GM12878 (cell line): ENCODE data around the gene CEACAM1. TPM values are rescaled to one million over a fixed set of nuclear protein-coding genes. Genes with fewer than 3 reads are reported as not detected.

Experiments
- ATAC-seq: fragments of 200-7000 bp; cut with Tn5 transposase; 3 replicates; pipeline ENCODE4 v1.9.1; 2020; ENCODE audit warnings: mild to moderate bottlenecking, moderate library complexity
- BruUV-seq: library from RNA; stranded (reverse); fragments of 400-500 nt; replicated peaks from 2 replicates; lab custom pipeline; 2021; lab: Mats Ljungman, UMichigan
- CTCF ChIA-PET: fragments of 300-600 bp; sonication (Branson Sonifier 250); formaldehyde crosslinking; extraction: SDS; loops from one replicate; lab custom pipeline; 2021; ENCODE audit warnings: inconsistent platforms; lab: Yijun Ruan, JAX
- POLR2A ChIA-PET: fragments of 350-600 bp; formaldehyde crosslinking; extraction: SDS; loops from one replicate; lab custom pipeline; 2021; ENCODE audit warnings: inconsistent platforms; lab: Charles Lee
- RAD21 ChIA-PET: fragments of 300-600 bp; sonication (Branson Sonifier 250); formaldehyde crosslinking; loops from one replicate; lab custom pipeline; 2023; ENCODE audit warnings: antibody characterized with exemption; ENCODE audit not compliant: unreplicated experiment; lab: Charles Lee
- SMC1A ChIA-PET: fragments of 300-600 bp; sonication (Branson Sonifier 250); formaldehyde crosslinking; loops from one replicate; lab custom pipeline; 2023; ENCODE audit not compliant: unreplicated experiment, uncharacterized antibody; lab: Charles Lee
- DNase-seq: peaks from one replicate; pipeline ENCODE4 v3.0.0-alpha.2; 2011; ENCODE audit warnings: low read depth, low spot score
- FAIRE-seq: peaks from 3 replicates; lab custom pipeline; 2011; peaks lifted over from hg19 to GRCh38; lab: Jason Lieb, UNC
- H2AFZ ChIP-seq: 2 replicates; pipeline ENCODE4 v1.6.0; 2011; ENCODE audit warnings: low read depth, low read length, control low read depth; ENCODE audit not compliant: control insufficient read depth
- H3K27ac ChIP-seq: 2 replicates; pipeline ENCODE4 v1.5.1; 2011; ENCODE audit warnings: control low read depth; ENCODE audit not compliant: control insufficient read depth, insufficient read depth
- H3K27me3 ChIP-seq, 2 experiments: replicated peaks in 1 of 2; 2 replicates each; pipeline versions ENCODE4 v1.6.0 to v1.6.1; 2011; ENCODE audit warnings: low read length in 1 of 2; ENCODE audit not compliant: control insufficient read depth in 2 of 2, insufficient read depth in 2 of 2
- H3K36me3 ChIP-seq, 2 experiments: 2 replicates each; pipeline ENCODE4 v1.5.1; 2011; ENCODE audit warnings: low read length in 1 of 2; ENCODE audit not compliant: control insufficient read depth in 2 of 2, insufficient read depth in 2 of 2
- H3K4me1 ChIP-seq: 2 replicates; pipeline ENCODE4 v1.6.1; 2011; ENCODE audit warnings: mild to moderate bottlenecking, low read length, moderate library complexity, mixed read lengths; ENCODE audit not compliant: control insufficient read depth, insufficient read depth
- H3K4me2 ChIP-seq: 2 replicates; pipeline ENCODE4 v1.6.0; 2011; ENCODE audit warnings: control low read depth; ENCODE audit not compliant: control insufficient read depth, insufficient read depth
- H3K4me3 ChIP-seq: fragments of 200-600 bp; sonication (generic); 2 replicates; pipeline ENCODE4 v1.5.1; 2016
- H3K79me2 ChIP-seq: 2 replicates; pipeline ENCODE4 v1.6.0; 2011; ENCODE audit warnings: low read length; ENCODE audit not compliant: control insufficient read depth, insufficient read depth
- H3K9ac ChIP-seq: 2 replicates; pipeline ENCODE4 v1.8.0; 2011; ENCODE audit warnings: low read length, control low read depth, mixed read lengths; ENCODE audit not compliant: control insufficient read depth, insufficient read depth
- H3K9me3 ChIP-seq: replicated peaks from 3 replicates; pipeline ENCODE4 v1.5.1; 2011; ENCODE audit warnings: mild to moderate bottlenecking, low read length; ENCODE audit not compliant: control insufficient read depth, insufficient read depth
- H4K20me1 ChIP-seq: 2 replicates; pipeline ENCODE4 v1.6.0; 2011; ENCODE audit not compliant: control insufficient read depth, insufficient read depth
- ATF7 ChIP-seq: fragments of 450-650 bp; IDR thresholded peaks from 2 replicates; pipeline ENCODE4 v1.6.1; 2016; ENCODE audit warnings: low read depth, mild to moderate bottlenecking
- SMARCA5 ChIP-seq: fragments of 450-650 bp; IDR thresholded peaks from 2 replicates; pipeline ENCODE4 v1.6.1; 2017; ENCODE audit warnings: mild to moderate bottlenecking
- WGBS: methylation state at CpG from one replicate; pipeline ENCODE4 v1.1.6; 2016; ENCODE audit warnings: low lambda C conversion rate; ENCODE audit not compliant: insufficient replicate concordance, insufficient coverage; ENCODE audit errors: missing lambda C conversion rate; 5-methylcytosine and 5-hydroxymethylcytosine counted together
- in situ Hi-C: fragments of 300-500 bp; cut with MboI; formaldehyde crosslinking; loops from 9 replicates; pipeline ENCODE4 v1.14.3; 2018; ENCODE audit warnings: mixed read lengths
- intact Hi-C: fragments of 100-400 bp; cut with micrococcal nuclease; formaldehyde crosslinking; loops from one replicate; pipeline ENCODE4 v1.14.2; 2022; ENCODE audit not compliant: unreplicated experiment
- polyA plus RNA-seq, 11 experiments: library from polyadenylated mRNA; depleted of rRNA in 4 of 11; unstranded in 6 of 11; stranded (reverse) in 5 of 11; fragments of >200 nt; fragmentation: Nextera tagmentation in 4 of 11; fragmentation: Illumina TruSeq in 1 of 11; extraction: Ambion mirVana in 4 of 11; extraction: Trizol in 1 of 11; gene quantifications; 1 replicate in 1 of 11; 2 replicates in 10 of 11; pipeline versions ENCODE4 v1.2.1 to v1.2.3, GENCODE V29; 2011 to 2016; ENCODE audit warnings: inconsistent platforms in 2 of 11, missing spikeins in 2 of 11, low read depth in 1 of 11
- total RNA-seq, 4 experiments: library from RNA; depleted of rRNA in 3 of 4; stranded (reverse); fragments of >200 nt in 3 of 4; fragmentation: Illumina TruSeq in 1 of 4; extraction: Trizol in 1 of 4; gene quantifications; 2 replicates each; pipeline versions ENCODE4 v1.2.1 to v1.2.3, GENCODE V29; 2013 to 2021
- TF ChIP-seq, protein P1 (sequence below): fragments of 450-650 bp; formaldehyde crosslinking; IDR thresholded peaks from 2 replicates; pipeline ENCODE4 v1.5.0; 2022; ENCODE audit warnings: mild to moderate bottlenecking, missing genetic modification characterization
- TF ChIP-seq, protein P2 (sequence below): IDR thresholded peaks from 2 replicates; pipeline ENCODE4 v1.6.1; 2012; ENCODE audit warnings: mild to moderate bottlenecking, low read depth, low read length
- TF ChIP-seq, protein P3 (sequence below): fragments of 450-650 bp; IDR thresholded peaks from 2 replicates; pipeline ENCODE4 v1.6.1; 2017; ENCODE audit warnings: mild to moderate bottlenecking, moderate library complexity
- TF ChIP-seq, protein P4 (sequence below): IDR thresholded peaks from 2 replicates; pipeline ENCODE4 v1.6.1; 2011; ENCODE audit warnings: low read depth, low read length, improper control_type of control experiment, borderline replicate concordance

CEACAM1 gene
- total and polyA plus RNA-seq, 10 of the 15 experiments (the other 5 are each of a cell fraction or from before 2014, with no cell fraction given) = 3.9 to 24.0 (median 6.5) TPM

GRCh38 chr19:42459926-42460325 is 68.4 kb downstream of the CEACAM1 start:
- Histone ChIP-seq H3K4me1 (peaks cover 4% of the 10 kb centered on the region), H4K20me1 (no peaks in the 10 kb centered on the region), H3K27ac (no peak overlapping the region), H3K36me3 (no peaks in the 10 kb centered on the region), H3K9ac (no peak overlapping the region), H3K4me3 (no peak overlapping the region), H2AFZ (no peak overlapping the region), H3K79me2 (no peaks in the 10 kb centered on the region), H3K27me3 (no peaks in the 10 kb centered on the region), H3K4me2 (no peak overlapping the region), H3K9me3 (no peaks in the 10 kb centered on the region)
- FAIRE-seq (no peak), DNase-seq (no peak), ATAC-seq (no peak)
- in situ Hi-C loops = no loop called here
- intact Hi-C loops = no loop called here
- BruUV-seq = no TSS peak
- POLR2A ChIA-PET = no interaction called here
- CTCF ChIA-PET = interaction anchor here (1.1 to 2.3 kb wide), 4 partner anchors 10 to 69 kb away, joined by 3 to 15 read pairs (median 4); partner anchors contain the start of gene CEACAM1
- SMC1A ChIA-PET = interaction anchor here (2.2 kb wide), 1 partner anchor 68 kb away, joined by 9 read pairs; the partner anchor contains the start of gene CEACAM1
- WGBS = 26% methylated on average over 2 of the region's 2 CpGs
- RAD21 ChIA-PET = interaction anchor here (0.6 to 1.0 kb wide), 2 partner anchors 9 to 69 kb away, joined by 3 to 4 read pairs; partner anchors contain the start of gene CEACAM1
- TF ChIP-seq, protein P1, sequence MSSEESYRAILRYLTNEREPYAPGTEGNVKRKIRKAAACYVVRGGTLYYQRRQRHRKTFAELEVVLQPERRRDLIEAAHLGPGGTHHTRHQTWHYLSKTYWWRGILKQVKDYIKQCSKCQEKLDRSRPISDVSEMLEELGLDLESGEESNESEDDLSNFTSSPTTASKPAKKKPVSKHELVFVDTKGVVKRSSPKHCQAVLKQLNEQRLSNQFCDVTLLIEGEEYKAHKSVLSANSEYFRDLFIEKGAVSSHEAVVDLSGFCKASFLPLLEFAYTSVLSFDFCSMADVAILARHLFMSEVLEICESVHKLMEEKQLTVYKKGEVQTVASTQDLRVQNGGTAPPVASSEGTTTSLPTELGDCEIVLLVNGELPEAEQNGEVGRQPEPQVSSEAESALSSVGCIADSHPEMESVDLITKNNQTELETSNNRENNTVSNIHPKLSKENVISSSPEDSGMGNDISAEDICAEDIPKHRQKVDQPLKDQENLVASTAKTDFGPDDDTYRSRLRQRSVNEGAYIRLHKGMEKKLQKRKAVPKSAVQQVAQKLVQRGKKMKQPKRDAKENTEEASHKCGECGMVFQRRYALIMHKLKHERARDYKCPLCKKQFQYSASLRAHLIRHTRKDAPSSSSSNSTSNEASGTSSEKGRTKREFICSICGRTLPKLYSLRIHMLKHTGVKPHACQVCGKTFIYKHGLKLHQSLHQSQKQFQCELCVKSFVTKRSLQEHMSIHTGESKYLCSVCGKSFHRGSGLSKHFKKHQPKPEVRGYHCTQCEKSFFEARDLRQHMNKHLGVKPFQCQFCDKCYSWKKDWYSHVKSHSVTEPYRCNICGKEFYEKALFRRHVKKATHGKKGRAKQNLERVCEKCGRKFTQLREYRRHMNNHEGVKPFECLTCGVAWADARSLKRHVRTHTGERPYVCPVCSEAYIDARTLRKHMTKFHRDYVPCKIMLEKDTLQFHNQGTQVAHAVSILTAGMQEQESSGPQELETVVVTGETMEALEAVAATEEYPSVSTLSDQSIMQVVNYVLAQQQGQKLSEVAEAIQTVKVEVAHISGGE = no peak
- TF ChIP-seq, protein P2, sequence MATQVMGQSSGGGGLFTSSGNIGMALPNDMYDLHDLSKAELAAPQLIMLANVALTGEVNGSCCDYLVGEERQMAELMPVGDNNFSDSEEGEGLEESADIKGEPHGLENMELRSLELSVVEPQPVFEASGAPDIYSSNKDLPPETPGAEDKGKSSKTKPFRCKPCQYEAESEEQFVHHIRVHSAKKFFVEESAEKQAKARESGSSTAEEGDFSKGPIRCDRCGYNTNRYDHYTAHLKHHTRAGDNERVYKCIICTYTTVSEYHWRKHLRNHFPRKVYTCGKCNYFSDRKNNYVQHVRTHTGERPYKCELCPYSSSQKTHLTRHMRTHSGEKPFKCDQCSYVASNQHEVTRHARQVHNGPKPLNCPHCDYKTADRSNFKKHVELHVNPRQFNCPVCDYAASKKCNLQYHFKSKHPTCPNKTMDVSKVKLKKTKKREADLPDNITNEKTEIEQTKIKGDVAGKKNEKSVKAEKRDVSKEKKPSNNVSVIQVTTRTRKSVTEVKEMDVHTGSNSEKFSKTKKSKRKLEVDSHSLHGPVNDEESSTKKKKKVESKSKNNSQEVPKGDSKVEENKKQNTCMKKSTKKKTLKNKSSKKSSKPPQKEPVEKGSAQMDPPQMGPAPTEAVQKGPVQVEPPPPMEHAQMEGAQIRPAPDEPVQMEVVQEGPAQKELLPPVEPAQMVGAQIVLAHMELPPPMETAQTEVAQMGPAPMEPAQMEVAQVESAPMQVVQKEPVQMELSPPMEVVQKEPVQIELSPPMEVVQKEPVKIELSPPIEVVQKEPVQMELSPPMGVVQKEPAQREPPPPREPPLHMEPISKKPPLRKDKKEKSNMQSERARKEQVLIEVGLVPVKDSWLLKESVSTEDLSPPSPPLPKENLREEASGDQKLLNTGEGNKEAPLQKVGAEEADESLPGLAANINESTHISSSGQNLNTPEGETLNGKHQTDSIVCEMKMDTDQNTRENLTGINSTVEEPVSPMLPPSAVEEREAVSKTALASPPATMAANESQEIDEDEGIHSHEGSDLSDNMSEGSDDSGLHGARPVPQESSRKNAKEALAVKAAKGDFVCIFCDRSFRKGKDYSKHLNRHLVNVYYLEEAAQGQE = no peak
- TF ChIP-seq ATF7 (no peak), SMARCA5 (no peak)
- TF ChIP-seq, protein P3, sequence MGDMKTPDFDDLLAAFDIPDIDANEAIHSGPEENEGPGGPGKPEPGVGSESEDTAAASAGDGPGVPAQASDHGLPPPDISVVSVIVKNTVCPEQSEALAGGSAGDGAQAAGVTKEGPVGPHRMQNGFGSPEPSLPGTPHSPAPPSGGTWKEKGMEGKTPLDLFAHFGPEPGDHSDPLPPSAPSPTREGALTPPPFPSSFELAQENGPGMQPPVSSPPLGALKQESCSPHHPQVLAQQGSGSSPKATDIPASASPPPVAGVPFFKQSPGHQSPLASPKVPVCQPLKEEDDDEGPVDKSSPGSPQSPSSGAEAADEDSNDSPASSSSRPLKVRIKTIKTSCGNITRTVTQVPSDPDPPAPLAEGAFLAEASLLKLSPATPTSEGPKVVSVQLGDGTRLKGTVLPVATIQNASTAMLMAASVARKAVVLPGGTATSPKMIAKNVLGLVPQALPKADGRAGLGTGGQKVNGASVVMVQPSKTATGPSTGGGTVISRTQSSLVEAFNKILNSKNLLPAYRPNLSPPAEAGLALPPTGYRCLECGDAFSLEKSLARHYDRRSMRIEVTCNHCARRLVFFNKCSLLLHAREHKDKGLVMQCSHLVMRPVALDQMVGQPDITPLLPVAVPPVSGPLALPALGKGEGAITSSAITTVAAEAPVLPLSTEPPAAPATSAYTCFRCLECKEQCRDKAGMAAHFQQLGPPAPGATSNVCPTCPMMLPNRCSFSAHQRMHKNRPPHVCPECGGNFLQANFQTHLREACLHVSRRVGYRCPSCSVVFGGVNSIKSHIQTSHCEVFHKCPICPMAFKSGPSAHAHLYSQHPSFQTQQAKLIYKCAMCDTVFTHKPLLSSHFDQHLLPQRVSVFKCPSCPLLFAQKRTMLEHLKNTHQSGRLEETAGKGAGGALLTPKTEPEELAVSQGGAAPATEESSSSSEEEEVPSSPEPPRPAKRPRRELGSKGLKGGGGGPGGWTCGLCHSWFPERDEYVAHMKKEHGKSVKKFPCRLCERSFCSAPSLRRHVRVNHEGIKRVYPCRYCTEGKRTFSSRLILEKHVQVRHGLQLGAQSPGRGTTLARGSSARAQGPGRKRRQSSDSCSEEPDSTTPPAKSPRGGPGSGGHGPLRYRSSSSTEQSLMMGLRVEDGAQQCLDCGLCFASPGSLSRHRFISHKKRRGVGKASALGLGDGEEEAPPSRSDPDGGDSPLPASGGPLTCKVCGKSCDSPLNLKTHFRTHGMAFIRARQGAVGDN = no peak
- TF ChIP-seq, protein P4, sequence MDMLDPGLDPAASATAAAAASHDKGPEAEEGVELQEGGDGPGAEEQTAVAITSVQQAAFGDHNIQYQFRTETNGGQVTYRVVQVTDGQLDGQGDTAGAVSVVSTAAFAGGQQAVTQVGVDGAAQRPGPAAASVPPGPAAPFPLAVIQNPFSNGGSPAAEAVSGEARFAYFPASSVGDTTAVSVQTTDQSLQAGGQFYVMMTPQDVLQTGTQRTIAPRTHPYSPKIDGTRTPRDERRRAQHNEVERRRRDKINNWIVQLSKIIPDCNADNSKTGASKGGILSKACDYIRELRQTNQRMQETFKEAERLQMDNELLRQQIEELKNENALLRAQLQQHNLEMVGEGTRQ = no peak
